Stimulated activated CD8-positive, alpha-beta memory T cell treated with anti-CD3 and anti-CD28 coated beads, Interleukin-7, amount 100 ng/mL, for 1 hour (primary cell): ENCODE results near the gene LRRC55.

Experiments
- DNase-seq, 2 donors: peaks; one replicate each; pipeline ENCODE4 v3.0.0-alpha.2; 2020; ENCODE audit warnings: low read depth in 2 of 2

Gene LRRC55

DNA sequence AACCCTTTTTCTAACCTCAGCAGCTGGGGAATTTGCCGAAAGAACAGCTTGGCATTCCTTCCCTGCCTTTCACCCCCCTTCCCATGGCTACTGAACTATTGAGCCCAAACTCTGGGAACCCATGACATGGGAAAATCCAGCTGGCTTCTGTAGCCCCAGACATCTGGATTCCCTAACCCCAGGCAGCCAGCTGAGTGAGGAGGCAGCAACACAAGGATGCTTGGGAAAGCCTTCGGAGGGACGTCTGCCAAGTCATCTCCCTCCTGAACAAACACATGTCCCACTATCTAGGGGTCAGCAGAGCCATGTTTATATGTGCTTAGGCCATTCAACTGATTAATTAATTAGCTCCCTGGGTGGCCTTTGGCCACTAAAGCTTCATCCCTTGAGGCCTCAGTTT, 21.6 kb downstream of the LRRC55 start:
- DNase-seq: no peak

DNA sequence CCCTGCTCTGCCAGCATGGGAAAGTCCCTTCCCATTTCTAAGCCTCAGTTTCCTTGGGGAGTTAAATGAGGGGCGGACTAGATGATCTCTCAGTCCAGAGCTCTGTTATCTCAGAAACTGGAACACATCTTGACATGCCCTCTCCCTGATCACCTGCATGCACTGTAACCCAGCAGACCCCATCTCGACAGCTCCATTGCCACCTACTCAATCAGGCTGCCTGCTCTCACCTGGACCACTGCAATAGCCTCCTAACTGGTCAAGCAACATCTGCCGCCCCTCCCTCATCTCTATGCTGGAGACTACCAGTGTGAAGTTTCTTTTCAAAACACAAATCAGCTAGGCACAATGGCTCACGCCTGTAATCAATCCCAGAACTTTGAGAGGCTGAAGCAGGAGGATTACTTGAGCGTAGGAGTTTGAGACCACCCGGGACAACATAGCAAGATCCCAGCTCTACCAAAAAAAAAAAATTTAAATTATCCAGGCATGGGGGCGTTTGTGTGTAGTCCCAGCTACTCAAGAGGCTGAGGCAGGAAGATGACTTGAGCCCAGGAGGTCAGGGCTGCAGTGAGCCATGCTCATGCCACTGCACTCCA, 22.2 kb downstream of the LRRC55 start:
- DNase-seq: no peak

GRCh38 chr11:57205041-57205641, 23.4 kb downstream of the LRRC55 start:
- no peak for DNase-seq

- DNase-seq: no peak
Observed at GRCh38 chr11:57207168-57207567, 25.4 kb downstream of the LRRC55 start.

DNA sequence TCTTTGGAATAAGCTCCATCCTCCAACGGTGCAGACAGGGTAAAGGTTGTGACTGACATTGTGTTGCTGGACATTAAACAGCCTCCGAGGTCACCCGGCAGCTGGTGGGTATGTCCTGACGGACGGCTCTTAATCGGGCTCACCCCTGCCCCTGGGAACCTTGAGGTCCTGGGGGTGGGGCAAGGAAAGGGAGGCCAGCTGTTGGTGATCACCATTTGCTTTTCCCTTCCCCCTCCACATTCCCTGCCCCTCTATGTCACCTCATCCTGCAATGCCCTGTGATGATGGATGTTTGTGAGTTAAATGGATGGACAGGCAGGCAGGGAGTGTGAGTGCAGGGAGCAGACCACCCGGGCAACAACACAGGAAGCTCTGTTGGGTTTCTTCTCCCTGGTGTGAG, 29.0 kb downstream of the LRRC55 start:
- no peak for DNase-seq

DNA sequence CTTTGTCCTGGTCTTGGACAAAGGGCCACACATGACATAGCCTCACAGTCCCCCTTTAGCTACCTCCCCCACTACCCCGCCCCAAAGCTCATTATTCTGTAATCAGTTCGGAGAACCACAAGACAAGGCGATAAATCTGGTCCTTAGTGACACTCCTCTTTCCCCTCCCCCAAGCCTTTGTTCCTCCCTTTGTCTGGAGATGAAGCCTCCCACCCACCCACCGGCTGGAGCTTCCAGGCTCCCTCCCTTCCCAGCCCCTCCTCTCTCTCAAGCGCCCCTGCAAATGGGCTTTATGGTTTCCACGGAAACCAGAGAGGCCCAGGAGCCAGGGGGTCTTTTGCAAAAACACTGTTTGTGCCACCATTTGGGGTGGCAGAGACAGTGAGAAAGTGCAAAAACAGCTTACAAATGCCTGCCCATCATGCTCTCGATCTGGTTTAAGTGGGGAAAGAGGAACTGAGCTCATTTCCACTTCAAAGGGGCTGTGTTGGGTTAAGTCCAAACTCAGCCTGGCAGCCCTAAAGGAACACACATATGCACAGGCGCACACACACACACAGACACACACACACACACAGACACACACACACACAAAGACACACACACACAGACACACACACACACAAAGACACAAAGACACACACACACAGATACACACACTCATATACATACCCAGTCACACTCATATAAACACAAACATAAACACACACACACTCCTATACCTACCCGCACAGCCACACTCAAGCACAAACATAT, 31.8 kb downstream of the LRRC55 start:
- no peak for DNase-seq

GRCh38 chr11:57214098-57214417, 32.3 kb downstream of the LRRC55 start:
- DNase-seq: no peak

GRCh38 chr11:57214494-57214893, 32.7 kb downstream of the LRRC55 start:
- DNase-seq: no peak

GRCh38 chr11:57216463-57216862, 34.7 kb downstream of the LRRC55 start:
- DNase-seq: no peak

GRCh38 chr11:57217053-57217452, 35.3 kb downstream of the LRRC55 start:
- DNase-seq: no peak

- no peak for DNase-seq
Observed at GRCh38 chr11:57219021-57219627, 37.4 kb downstream of the LRRC55 start.

- DNase-seq: no peak
Observed at GRCh38 chr11:57222239-57222638, 40.5 kb downstream of the LRRC55 start.

DNA sequence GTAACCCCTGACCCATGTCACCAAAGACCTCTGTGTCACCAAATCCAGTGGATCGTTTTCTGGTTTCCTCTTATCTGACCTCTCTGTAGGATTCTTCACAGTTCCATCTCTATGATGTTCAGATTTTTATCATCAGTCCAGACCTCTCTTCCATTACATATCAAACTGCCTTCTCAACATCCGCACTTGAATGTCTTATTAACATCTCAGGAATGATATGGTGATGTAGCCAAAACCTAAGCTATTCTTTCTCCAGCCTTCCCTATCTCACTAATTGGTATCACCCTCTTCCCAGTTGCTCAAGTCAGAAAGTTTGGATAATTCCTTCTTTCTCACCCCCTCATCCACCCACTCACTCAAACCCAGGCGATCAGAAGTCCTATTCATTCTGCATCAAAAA, 41.8 kb downstream of the LRRC55 start:
- DNase-seq: no peak

DNA sequence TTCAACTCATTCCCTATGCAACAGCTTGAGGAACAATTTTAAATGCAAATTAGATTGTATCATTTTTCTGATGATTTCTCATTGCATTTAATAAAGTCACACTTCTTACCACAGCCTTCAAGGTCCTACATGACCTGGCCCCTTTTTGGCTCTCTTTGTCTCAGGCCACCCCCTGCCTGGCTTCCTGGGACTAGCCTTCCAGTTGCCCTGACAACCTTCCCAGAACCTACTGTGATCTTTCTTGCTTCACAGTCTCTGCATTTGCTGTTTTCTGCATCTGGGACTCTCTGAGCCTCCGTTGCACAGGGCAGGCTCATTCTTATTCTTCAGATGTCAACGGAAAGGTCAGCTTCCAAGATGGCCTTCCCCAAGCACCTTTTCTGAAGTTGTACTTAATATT, 42.4 kb downstream of the LRRC55 start:
- DNase-seq: no peak

GRCh38 chr11:57224537-57224936, 42.8 kb downstream of the LRRC55 start:
- no peak for DNase-seq

GRCh38 chr11:57228600-57228999, 46.8 kb downstream of the LRRC55 start:
- DNase-seq: no peak

DNA sequence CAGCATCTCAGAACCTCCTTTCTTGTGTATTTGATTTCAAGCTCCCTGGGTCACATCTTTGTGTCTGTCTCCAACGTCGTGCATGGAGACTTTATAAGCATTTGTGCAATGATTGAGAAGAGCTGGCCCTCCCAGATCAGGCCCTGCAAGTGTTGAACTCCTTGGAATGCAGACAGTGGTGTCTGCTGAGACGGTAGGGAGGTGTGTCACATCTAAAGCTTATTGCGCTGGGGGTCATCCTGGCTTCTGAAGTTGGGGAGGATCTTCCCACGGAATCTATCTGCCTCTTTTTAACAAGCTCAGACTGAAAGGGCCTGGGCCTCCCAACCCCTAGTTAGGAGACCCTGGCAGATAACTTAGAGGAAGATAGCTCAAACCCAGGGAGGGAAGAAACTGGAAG, 48.6 kb downstream of the LRRC55 start:
- no peak for DNase-seq

DNA sequence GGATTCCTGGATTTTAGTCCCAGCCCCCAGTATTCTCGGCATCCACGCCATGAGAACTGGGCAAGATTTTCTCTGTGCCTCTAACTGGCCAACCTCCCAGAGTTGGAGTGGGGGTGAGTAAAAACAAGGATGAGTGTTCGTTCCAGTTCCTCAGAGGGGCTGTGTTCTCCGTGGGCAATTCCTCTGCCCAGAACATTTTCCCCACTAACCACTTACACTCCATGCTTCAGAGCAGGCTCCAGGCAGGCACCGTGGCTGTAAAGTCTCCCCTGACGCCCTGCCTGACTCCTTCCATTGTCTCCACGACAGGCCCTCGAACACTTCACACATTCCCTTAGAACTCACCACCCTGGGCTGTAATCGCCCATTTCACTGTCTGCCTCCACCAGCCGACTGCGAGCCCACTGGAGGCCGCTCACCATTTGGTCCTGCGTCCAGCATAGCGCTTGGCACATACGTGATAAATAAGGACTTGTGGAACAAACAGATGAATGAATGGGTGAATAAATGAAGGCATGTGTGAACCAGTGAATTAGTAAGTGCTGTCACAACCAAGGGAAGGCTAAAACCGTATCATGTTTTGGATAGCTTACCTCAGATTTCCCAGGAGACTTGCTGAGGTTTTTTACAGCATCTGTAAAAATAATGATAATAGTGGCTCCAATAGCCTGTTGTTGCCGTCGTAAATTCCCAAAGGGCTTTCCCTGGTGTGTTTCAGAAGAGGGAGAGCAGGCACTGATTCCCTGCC, 49.2 kb downstream of the LRRC55 start:
- no peak for DNase-seq

DNA sequence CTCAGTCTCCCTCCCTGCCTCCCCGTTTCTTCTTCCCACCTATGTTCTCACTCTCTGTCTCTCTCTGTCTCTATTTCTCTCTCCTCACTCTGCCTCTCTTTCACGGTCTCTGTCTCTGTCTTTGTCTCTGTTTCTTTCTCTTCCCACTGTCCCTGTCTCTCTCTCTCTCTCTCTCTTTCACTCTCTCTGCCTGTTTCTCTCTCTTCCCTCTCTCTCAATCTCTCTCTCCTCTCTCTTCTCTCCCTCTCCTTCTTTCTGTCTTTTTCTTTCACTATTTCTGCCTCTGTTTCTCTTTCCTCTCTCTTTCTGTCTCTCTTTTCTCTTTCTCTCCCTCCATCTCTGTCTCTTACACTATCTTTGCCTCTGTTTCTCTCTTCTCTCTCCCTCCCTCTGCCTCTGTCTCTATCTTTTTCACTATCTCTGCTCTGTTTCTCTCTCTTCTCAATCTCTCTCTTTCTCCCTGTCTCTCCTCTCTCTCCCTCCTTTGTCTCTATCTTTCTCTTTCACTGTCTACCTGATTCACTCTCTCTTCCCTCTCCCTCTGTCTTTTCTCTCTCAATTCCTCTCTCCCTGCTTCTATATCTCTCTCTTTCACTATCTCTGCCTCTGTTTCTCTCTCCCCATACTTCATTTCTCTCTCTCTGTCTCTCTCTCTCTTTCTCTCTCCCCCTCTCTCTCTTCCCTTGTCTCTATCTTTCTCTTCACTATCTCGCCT, 49.9 kb downstream of the LRRC55 start:
- DNase-seq: no peak

- no peak for DNase-seq
Observed at GRCh38 chr11:57233702-57234101, 51.9 kb downstream of the LRRC55 start.
